ENCODE results near the gene LCLAT1. TPM values are rescaled to one million over a fixed set of nuclear protein-coding genes. Genes with fewer than 3 reads are reported as not detected.

LCLAT1 gene
- polyA plus RNA-seq, 1 donor (not counting 4 experiments of a cell fraction or from before 2014, with no cell fraction given), result 17.1 TPM

DNA sequence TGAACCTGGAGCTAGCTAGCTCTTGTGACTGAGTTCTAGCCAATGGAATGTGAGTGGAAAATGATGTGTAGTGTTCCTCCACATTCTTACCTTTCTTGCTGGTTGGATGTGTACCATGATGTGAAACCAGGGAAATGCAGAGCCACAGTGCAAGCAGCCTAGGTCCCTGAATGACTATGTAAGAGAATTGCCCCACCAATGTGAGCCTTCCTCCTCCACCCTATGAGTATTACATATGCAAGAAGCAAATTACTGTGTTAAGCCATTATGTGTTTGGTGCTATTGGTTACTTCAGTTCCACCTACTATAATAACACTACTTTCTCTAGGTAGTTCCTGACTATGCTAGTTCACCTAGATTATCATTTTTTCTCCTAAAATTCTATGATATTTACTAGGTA, 39.6 kb downstream of the LCLAT1 start:
- Histone ChIP-seq H3K79me2 (ENCODE audit: control insufficient read depth, insufficient read depth, low read length) (no peaks in the 10 kb centered on the region), H3K4me2 (ENCODE audit: control insufficient read depth, extremely low read depth, insufficient read depth, low read depth, low read length) (no peak overlapping the region), H3K27me3 (ENCODE audit: control insufficient read depth, extremely low read depth, insufficient read depth, low read length) (no peaks in the 10 kb centered on the region), H3K9me3 (ENCODE audit: control insufficient read depth, low read depth, low read length) (no peaks in the 10 kb centered on the region), H3K36me3 (ENCODE audit: control insufficient read depth in 2 of 2, extremely low read depth in 1 of 2, insufficient read depth in 2 of 2, low read length in 2 of 2) (peaks cover 0 to 1% of the 10 kb centered on the region in 2 experiments), H3K9ac (ENCODE audit: control insufficient read depth, extremely low read depth, insufficient read depth, low read length) (no peak overlapping the region), H3K27ac (ENCODE audit: control insufficient read depth, insufficient read depth, low read length) (no peak overlapping the region), H3K4me1 (ENCODE audit: control insufficient read depth, extremely low read depth, insufficient read depth, low read length) (no peaks in the 10 kb centered on the region), H2AFZ (ENCODE audit: control insufficient read depth, low read length) (no peak overlapping the region), H3K9me1 (ENCODE audit: control insufficient read depth, extremely low read depth, insufficient read depth, low read length) (no peaks in the 10 kb centered on the region), H3K4me3 (ENCODE audit: control insufficient read depth in 2 of 3, extremely low read depth in 1 of 3, insufficient read depth in 2 of 3, low read depth in 1 of 3, low read length in 3 of 3) (no peak overlapping the region), H4K20me1 (ENCODE audit: control insufficient read depth, extremely low read depth, insufficient read depth, low read length) (no peaks in the 10 kb centered on the region)
- FAIRE-seq (no peak), DNase-seq (ENCODE audit: low read depth, low spot score) (no peak)
- dilution Hi-C loops (cut with MboI; ENCODE audit: extremely low pct_ligation_motif_present, low sequenced_read_pairs), result no loop called here
- TF ChIP-seq EZH2 (IDR thresholded peaks at IDR 0.05; ENCODE audit: low read length), result no peak
- TF ChIP-seq, protein P1, sequence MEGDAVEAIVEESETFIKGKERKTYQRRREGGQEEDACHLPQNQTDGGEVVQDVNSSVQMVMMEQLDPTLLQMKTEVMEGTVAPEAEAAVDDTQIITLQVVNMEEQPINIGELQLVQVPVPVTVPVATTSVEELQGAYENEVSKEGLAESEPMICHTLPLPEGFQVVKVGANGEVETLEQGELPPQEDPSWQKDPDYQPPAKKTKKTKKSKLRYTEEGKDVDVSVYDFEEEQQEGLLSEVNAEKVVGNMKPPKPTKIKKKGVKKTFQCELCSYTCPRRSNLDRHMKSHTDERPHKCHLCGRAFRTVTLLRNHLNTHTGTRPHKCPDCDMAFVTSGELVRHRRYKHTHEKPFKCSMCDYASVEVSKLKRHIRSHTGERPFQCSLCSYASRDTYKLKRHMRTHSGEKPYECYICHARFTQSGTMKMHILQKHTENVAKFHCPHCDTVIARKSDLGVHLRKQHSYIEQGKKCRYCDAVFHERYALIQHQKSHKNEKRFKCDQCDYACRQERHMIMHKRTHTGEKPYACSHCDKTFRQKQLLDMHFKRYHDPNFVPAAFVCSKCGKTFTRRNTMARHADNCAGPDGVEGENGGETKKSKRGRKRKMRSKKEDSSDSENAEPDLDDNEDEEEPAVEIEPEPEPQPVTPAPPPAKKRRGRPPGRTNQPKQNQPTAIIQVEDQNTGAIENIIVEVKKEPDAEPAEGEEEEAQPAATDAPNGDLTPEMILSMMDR (optimal IDR thresholded peaks at IDR 0.05 in 1 of 3, IDR thresholded peaks at IDR 0.05 in 1 of 3, conservative IDR thresholded peaks at IDR 0.05 in 1 of 3; ENCODE audit: extremely low read depth in 1 of 3, insufficient read depth in 2 of 3, low read length in 3 of 3), result no peak

DNA sequence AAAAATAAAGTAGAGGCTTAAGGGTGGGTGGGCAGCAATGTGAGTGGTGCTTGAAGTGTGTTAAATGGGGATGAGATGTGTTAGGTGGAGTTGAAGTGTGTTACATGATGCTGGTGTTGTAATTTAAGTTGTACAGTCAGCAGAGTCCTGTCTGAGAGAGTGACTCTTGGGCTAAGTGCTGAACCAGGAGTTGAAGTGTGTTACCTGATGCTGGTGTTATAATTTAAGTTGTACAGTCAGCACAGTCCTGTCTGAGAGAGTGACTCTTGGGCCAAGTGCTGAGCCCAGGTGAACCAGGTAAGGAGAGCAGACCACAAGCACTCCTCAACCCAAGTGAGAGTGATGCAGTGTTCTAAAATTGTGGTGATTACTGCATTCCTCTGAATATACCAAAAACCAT, 40.6 kb downstream of the LCLAT1 start:
- no peak for TF ChIP-seq EZH2 (IDR thresholded peaks at IDR 0.05; ENCODE audit: low read length)
- TF ChIP-seq, protein P1 (optimal IDR thresholded peaks at IDR 0.05 in 1 of 3, IDR thresholded peaks at IDR 0.05 in 1 of 3, conservative IDR thresholded peaks at IDR 0.05 in 1 of 3; ENCODE audit: extremely low read depth in 1 of 3, insufficient read depth in 2 of 3, low read length in 3 of 3), result no peak
- Histone ChIP-seq H3K79me2 (ENCODE audit: control insufficient read depth, insufficient read depth, low read length) (no peaks in the 10 kb centered on the region), H3K9me3 (ENCODE audit: control insufficient read depth, low read depth, low read length) (no peaks in the 10 kb centered on the region), H3K4me2 (ENCODE audit: control insufficient read depth, extremely low read depth, insufficient read depth, low read depth, low read length) (no peak overlapping the region), H2AFZ (ENCODE audit: control insufficient read depth, low read length) (no peak overlapping the region), H3K4me1 (ENCODE audit: control insufficient read depth, extremely low read depth, insufficient read depth, low read length) (no peaks in the 10 kb centered on the region), H3K27me3 (ENCODE audit: control insufficient read depth, extremely low read depth, insufficient read depth, low read length) (no peaks in the 10 kb centered on the region), H3K9me1 (ENCODE audit: control insufficient read depth, extremely low read depth, insufficient read depth, low read length) (no peaks in the 10 kb centered on the region), H3K27ac (ENCODE audit: control insufficient read depth, insufficient read depth, low read length) (no peak overlapping the region), H3K9ac (ENCODE audit: control insufficient read depth, extremely low read depth, insufficient read depth, low read length) (no peak overlapping the region), H4K20me1 (ENCODE audit: control insufficient read depth, extremely low read depth, insufficient read depth, low read length) (no peaks in the 10 kb centered on the region), H3K4me3 (ENCODE audit: control insufficient read depth in 2 of 3, extremely low read depth in 1 of 3, insufficient read depth in 2 of 3, low read depth in 1 of 3, low read length in 3 of 3) (no peak overlapping the region), H3K36me3 (ENCODE audit: control insufficient read depth in 2 of 2, extremely low read depth in 1 of 2, insufficient read depth in 2 of 2, low read length in 2 of 2) (peaks cover 0 to 1% of the 10 kb centered on the region in 2 experiments)
- DNase-seq (ENCODE audit: low read depth, low spot score) (no peak), FAIRE-seq (no peak)
- dilution Hi-C loops (cut with MboI; ENCODE audit: extremely low pct_ligation_motif_present, low sequenced_read_pairs), result no loop called here
